Activated CD8-positive, alpha-beta T cell treated with anti-CD3 and anti-CD28 coated beads for 36 hours (primary cell): ENCODE measurements around the gene SOCS6. TPM values are rescaled to one million over a fixed set of nuclear protein-coding genes. Genes with fewer than 3 reads are reported as not detected.

ENCODE experiments used
- ATAC-seq: fragments of 200-7000 bp; cut with Tn5 transposase; one replicate; pipeline ENCODE4 v1.10.0; 2021; ENCODE audit warnings: mild to moderate bottlenecking, moderate library complexity
- CTCF ChIA-PET: fragments of 350-600 bp; sonication (Branson Sonifier 250); formaldehyde crosslinking; loops from one replicate; lab custom pipeline; 2021; ENCODE audit warnings: antibody characterized with exemption; lab: Charles Lee
- POLR2A ChIA-PET: fragments of 350-600 bp; sonication (Branson Sonifier 250); formaldehyde crosslinking; loops from one replicate; lab custom pipeline; 2021; ENCODE audit warnings: antibody characterized with exemption; lab: Charles Lee
- DNase-seq: peaks from one replicate; pipeline ENCODE4 v3.0.0-alpha.2; 2020
- H3K27ac Mint-ChIP-seq: one replicate; pipeline ENCODE4 v1.8.0; 2021; ENCODE audit warnings: mild to moderate bottlenecking, mixed read lengths
- H3K27me3 Mint-ChIP-seq: one replicate; pipeline ENCODE4 v1.8.0; 2021; ENCODE audit warnings: mixed read lengths
- H3K36me3 Mint-ChIP-seq: one replicate; pipeline ENCODE4 v1.8.0; 2021; ENCODE audit warnings: low read depth, mixed read lengths
- H3K4me1 Mint-ChIP-seq: one replicate; pipeline ENCODE4 v1.8.0; 2021; ENCODE audit warnings: low read depth, mixed read lengths
- H3K4me3 Mint-ChIP-seq: one replicate; pipeline ENCODE4 v1.8.0; 2021; ENCODE audit warnings: mild to moderate bottlenecking, moderate library complexity, mixed read lengths
- H3K9me3 Mint-ChIP-seq: one replicate; pipeline ENCODE4 v1.8.0; 2021; ENCODE audit warnings: mixed read lengths
- CTCF ChIP-seq: fragments of 200-600 bp; IDR thresholded peaks from one replicate; pipeline ENCODE4 v1.8.0; 2022; ENCODE audit warnings: antibody characterized with exemption, mild to moderate bottlenecking
- intact Hi-C: fragments of 100-400 bp; cut with micrococcal nuclease; formaldehyde crosslinking; loops from one replicate; pipeline ENCODE4 v1.10.0; 2022
- total RNA-seq, 2 experiments: library from RNA; stranded (reverse); gene quantifications; one replicate each; pipeline ENCODE4 v1.2.3, GENCODE V29; 2021

The SOCS6 gene
- total RNA-seq, 2 experiments from 2014 or later = 0.47 to 0.60 TPM

GRCh38 chr18:70332694-70333093, 43.8 kb downstream of the SOCS6 start:
- CTCF ChIA-PET = no interaction called here
- intact Hi-C loops = no loop called here
- TF ChIP-seq CTCF = no peak
- no peak overlapping the region for H3K27ac Mint-ChIP-seq
- no peaks in the 10 kb centered on the region for H3K36me3 Mint-ChIP-seq
- DNase-seq (no peak), ATAC-seq (no peak)
- no peak overlapping the region for H3K4me3 Mint-ChIP-seq
- H3K4me1 Mint-ChIP-seq = peaks cover 3% of the 10 kb centered on the region
- POLR2A ChIA-PET = no interaction called here
- H3K27me3 Mint-ChIP-seq = no peaks in the 10 kb centered on the region
- peaks cover 4% of the 10 kb centered on the region for H3K9me3 Mint-ChIP-seq

GRCh38 chr18:70333316-70333715, 44.5 kb downstream of the SOCS6 start:
- Mint-ChIP-seq H3K36me3 (no peaks in the 10 kb centered on the region), H3K27ac (no peak overlapping the region), H3K4me3 (no peak overlapping the region), H3K27me3 (no peaks in the 10 kb centered on the region), H3K9me3 (peaks cover 4% of the 10 kb centered on the region), H3K4me1 (peaks cover 3% of the 10 kb centered on the region)
- intact Hi-C loops = no loop called here
- ChIA-PET POLR2A (no interaction called here), CTCF (no interaction called here)
- no peak for TF ChIP-seq CTCF
- ATAC-seq (no peak), DNase-seq (no peak)

- peaks cover 4% of the 10 kb centered on the region for H3K9me3 Mint-ChIP-seq
- H3K4me3 Mint-ChIP-seq = no peak overlapping the region
- H3K27ac Mint-ChIP-seq = no peak overlapping the region
- TF ChIP-seq CTCF = no peak
- no peaks in the 10 kb centered on the region for H3K27me3 Mint-ChIP-seq
- H3K4me1 Mint-ChIP-seq = peaks cover 3% of the 10 kb centered on the region
- intact Hi-C loops = no loop called here
- POLR2A ChIA-PET = no interaction called here
- DNase-seq (no peak), ATAC-seq (no peak)
- H3K36me3 Mint-ChIP-seq = no peaks in the 10 kb centered on the region
- CTCF ChIA-PET = no interaction called here
These were observed 44.9 kb downstream of the SOCS6 start for GRCh38 chr18:70333757-70334156.

- Mint-ChIP-seq H3K9me3 (peaks cover 4% of the 10 kb centered on the region), H3K4me1 (no peaks in the 10 kb centered on the region), H3K36me3 (no peaks in the 10 kb centered on the region), H3K4me3 (no peak overlapping the region), H3K27ac (no peak overlapping the region), H3K27me3 (no peaks in the 10 kb centered on the region)
- DNase-seq (no peak), ATAC-seq (no peak)
- ChIA-PET POLR2A (no interaction called here), CTCF (no interaction called here)
- no peak for TF ChIP-seq CTCF
- intact Hi-C loops = no loop called here
These were observed 45.4 kb downstream of the SOCS6 start for GRCh38 chr18:70334264-70334663.

- ATAC-seq (no peak), DNase-seq (no peak)
- H3K27me3 Mint-ChIP-seq = no peaks in the 10 kb centered on the region
- peaks cover 4% of the 10 kb centered on the region for H3K9me3 Mint-ChIP-seq
- no peak overlapping the region for H3K27ac Mint-ChIP-seq
- H3K4me3 Mint-ChIP-seq = no peak overlapping the region
- CTCF ChIA-PET = no interaction called here
- intact Hi-C loops = no loop called here
- no peaks in the 10 kb centered on the region for H3K36me3 Mint-ChIP-seq
- POLR2A ChIA-PET = no interaction called here
- no peak for TF ChIP-seq CTCF
- H3K4me1 Mint-ChIP-seq = no peaks in the 10 kb centered on the region
These were observed 46.0 kb downstream of the SOCS6 start for GRCh38 chr18:70334728-70335329.
